C4-2B (cell line): ENCODE results near the gene PHLDA3.

Experiments used
- CTCF ChIP-seq: fragments of 450-650 bp; conservative IDR thresholded peaks from 2 replicates; pipeline ENCODE4 v1.5.1; 2017; ENCODE audit warnings: mild to moderate bottlenecking
- ZFX ChIP-seq: fragments of 450-650 bp; IDR thresholded peaks from 2 replicates; pipeline ENCODE4 v1.6.1; 2017

GRCh38 chr1:201465698-201466290 lies 3.2 kb downstream of the PHLDA3 start:
- TF ChIP-seq CTCF (no peak), ZFX (no peak)
